GM10248 (cell line): ENCODE results near the gene NAV3.

ENCODE experiments used
- CTCF ChIA-PET: fragments of 300-600 bp; sonication (Branson Sonifier 250); formaldehyde crosslinking; extraction: SDS; loops from one replicate; lab custom pipeline; 2021; ENCODE audit warnings: antibody characterized with exemption; lab: Yijun Ruan, JAX
- POLR2A ChIA-PET: fragments of 350-650 bp; sonication (Branson Sonifier 250); formaldehyde crosslinking; extraction: SDS; loops from one replicate; lab custom pipeline; 2020; ENCODE audit warnings: antibody characterized with exemption; lab: Yijun Ruan, JAX
- DNase-seq: peaks from one replicate; pipeline ENCODE4 v3.0.0; 2012; ENCODE audit errors: extremely low spot score
- TF ChIP-seq, protein P1 (sequence below): IDR thresholded peaks from 2 replicates; pipeline ENCODE4 v1.5.1; 2012; ENCODE audit warnings: mild to moderate bottlenecking, low read depth; ENCODE audit errors: extremely low read depth, missing control alignments, control extremely low read depth

NAV3 gene

DNA sequence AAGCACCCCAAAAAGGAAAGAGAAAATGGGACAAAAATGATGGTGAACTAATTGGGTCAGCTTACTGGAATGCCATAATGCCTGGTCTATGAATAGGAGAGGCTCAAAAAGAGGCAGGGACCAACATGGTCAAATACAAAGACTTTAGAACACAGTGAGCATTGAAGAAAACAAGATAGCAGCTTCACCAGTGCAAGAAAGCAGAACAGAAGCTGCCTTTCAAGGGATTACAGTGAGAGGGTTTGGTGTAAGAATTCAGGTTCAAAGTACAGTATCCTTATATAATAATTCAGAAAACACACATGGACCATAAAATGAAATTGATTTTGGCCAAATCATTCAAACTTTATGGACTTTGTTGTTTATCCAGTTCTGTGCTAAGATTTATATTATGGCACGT is 162.1 kb downstream of the NAV3 start:
- DNase-seq, result no peak
- ChIA-PET POLR2A (no interaction called here), CTCF (no interaction called here)
- TF ChIP-seq, protein P1, sequence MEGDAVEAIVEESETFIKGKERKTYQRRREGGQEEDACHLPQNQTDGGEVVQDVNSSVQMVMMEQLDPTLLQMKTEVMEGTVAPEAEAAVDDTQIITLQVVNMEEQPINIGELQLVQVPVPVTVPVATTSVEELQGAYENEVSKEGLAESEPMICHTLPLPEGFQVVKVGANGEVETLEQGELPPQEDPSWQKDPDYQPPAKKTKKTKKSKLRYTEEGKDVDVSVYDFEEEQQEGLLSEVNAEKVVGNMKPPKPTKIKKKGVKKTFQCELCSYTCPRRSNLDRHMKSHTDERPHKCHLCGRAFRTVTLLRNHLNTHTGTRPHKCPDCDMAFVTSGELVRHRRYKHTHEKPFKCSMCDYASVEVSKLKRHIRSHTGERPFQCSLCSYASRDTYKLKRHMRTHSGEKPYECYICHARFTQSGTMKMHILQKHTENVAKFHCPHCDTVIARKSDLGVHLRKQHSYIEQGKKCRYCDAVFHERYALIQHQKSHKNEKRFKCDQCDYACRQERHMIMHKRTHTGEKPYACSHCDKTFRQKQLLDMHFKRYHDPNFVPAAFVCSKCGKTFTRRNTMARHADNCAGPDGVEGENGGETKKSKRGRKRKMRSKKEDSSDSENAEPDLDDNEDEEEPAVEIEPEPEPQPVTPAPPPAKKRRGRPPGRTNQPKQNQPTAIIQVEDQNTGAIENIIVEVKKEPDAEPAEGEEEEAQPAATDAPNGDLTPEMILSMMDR, result no peak

DNA sequence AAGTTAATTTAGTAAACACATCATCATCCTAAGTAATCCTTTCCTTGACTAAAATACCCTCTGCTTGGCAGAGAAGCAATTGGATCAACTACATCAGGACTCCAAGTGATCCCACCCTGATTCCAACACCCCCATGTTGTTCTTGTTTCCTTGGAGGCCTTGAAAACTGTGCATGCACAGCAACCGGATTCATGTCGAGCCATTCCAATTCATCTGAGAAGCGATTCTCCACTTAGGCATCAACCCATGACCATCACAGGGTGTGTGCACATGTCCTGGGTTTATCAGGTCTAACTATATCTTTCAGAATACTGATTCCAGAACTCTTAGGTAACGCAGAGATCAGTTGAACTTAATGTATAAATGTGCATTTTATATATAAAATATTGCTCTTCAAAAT is 163.0 kb downstream of the NAV3 start:
- no peak for DNase-seq
- ChIA-PET CTCF (no interaction called here), POLR2A (no interaction called here)

DNA sequence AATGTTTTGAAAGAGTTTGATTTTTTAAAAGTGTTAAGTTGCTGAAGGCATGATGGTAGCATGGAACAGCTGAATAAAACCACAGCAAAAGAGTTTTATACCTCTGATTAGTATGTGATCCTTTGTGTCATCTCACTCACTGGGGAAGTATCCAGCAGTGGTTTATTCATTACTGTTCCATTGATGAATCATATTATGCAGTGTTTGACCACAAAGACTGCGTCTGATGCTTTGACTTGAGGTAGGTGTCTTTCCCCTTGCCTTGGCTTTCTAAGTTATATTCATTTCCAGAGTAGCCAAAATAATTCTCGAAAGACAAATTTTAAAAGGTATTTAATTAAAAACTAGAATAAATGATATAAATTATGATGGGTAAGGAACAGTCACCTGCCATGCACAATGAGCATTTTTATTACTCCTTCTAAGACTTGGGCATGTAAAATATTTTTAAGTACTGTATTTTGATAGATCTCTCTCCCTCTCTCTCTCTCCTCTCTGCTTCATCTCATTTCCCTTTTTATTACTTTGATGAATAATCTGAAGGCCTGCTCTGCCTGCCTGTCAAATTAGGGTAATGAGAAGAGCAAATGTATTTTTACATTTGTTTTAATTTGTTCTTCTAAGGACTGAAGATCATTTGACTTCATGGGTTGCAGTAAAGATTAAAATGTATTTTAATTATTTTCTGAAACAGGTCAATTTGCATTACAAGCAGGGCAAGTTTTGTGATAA is 164.9 kb downstream of the NAV3 start:
- CTCF ChIA-PET, result no interaction called here
- POLR2A ChIA-PET, result no interaction called here
- peak; percentile 28 for DNase-seq
- TF ChIP-seq, protein P1, result no peak

More for the DNA sequence above, 163.0 kb downstream of the NAV3 start:
- TF ChIP-seq, protein P1, result no peak

DNA sequence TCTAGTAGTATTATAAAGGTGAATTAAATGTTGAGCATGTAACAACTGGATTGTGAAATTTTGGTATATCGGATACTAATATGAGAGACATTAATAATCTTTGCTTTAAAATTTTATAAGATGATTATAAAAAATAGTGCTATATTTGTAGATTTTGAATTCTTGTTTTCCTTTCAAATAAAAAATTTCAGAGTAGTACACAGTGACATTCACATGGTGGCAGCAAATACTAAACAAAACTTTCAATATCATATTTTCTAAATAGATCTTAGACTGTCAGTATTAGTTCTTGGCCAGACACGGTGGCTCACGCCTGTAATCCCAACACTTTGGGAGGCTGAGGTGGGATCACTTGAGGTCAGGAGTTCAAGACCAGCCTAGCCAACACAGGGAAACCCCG is 166.0 kb downstream of the NAV3 start:
- CTCF ChIA-PET, result interaction anchor here (1.3 kb wide), 1 partner anchor 8 kb away, joined by 5 read pairs; no protein-coding TSS in a partner anchor
- no peak for DNase-seq
- POLR2A ChIA-PET, result no interaction called here
- TF ChIP-seq, protein P1, result no peak

DNA sequence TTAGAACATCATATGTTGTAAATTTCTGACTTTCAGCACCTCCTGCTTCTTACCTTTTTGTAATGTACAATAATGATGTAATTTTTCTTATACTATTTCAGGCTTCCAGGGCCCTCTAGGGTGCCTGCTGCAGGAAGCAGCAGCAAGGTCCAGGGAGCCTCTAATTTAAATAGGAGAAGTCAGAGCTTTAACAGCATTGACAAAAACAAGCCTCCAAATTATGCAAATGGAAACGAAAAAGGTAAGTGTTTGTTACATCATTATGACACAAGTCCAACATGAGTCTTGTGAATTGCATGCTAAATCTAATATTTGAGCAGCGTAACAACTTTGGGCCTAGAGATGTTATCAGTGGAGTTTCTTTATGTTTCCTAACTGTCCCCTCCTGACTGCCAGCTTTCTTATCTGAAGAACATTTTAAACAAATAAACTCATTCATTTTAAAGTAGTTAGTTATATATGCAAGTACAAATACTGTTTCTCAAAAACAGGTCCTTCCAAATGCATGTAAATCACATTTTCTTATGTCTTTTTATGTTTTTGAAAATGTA is 167.6 kb downstream of the NAV3 start:
- TF ChIP-seq, protein P1, result no peak
- DNase-seq, result no peak
- ChIA-PET POLR2A (no interaction called here), CTCF (interaction anchor here (0.8 to 1.3 kb wide), 2 partner anchors 9 to 20 kb away, joined by 3 to 5 read pairs; no protein-coding TSS in a partner anchor)

DNA sequence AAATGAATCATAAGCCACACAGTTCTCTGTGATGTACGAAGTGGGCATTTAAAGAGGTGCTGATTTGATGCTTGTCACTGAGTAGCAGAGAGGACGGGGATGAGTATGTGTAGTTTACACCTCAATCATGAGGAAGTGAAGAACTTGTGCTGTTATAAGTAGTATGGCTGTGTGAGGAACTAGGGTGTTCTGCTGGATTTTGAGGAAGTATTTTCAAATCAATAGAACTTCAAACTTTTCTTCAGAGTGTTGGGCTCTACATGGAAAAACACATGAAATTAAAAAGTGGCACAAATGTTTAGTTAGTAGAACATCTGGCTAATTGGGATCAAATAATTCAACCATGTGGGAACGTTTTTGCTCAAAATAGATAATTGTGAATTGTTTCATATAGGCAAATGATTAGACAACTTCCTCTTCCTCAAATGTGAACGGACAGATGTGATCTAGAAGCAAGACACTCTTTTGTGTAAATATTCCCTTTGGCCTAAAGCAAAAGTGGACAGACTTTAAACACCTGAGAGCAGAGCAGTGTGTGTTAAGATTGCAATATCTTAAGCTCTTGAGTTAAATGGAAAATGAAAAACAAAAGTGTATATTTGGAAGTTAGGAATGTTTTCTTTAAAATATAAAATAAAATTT is 168.5 kb downstream of the NAV3 start:
- POLR2A ChIA-PET, result no interaction called here
- TF ChIP-seq, protein P1, result no peak
- CTCF ChIA-PET, result interaction anchor here (1.0 kb wide), 1 partner anchor 122 kb away, joined by 3 read pairs; no protein-coding TSS in a partner anchor
- peak; percentile 37 for DNase-seq
